Measurements from ENCODE around the gene ASXL1.
"Not testable (repeated sequence)": the region's sequence is repeated elsewhere in the genome, so short reads cannot be mapped to it uniquely, and the experiment has no call there.

Gene ASXL1

DNA sequence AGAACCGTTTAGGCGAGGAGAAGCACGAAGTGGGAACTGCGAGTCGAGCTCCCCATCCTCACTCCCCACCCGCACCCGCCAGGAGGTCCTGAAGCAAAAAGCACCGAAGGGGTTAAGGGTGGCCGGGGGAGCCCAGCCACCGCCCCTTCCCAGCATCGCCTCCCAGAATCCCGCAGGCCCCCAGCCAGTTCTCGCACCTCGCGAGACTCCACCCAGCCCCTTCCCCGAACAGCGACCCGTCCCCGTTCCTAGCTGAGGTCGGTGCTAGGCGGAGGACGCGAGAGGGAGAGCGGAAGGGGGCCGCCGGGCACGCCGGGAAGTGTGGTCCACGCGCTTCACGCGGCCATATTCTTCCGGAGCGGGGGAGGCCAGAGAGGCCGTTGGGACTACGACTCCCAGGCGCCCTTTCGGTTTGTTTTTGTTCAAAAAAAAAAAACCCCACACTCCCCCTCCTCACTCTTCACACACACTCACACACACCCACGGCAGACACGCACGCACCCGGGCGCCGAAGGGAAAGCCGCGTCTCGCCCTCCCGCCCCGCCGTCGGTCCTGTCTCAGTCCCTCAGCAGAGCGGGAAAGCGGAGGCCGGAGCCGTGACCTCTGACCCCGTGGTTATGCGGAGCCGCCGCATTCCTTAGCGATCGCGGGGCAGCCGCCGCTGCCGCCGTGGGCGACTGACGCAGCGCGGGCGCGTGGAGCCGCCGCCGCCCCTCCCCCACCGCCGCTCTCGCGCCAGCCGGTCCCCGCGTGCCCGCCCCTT, at the start of gene ASXL1:
ASXL1 (plus strand) TSS at position 463 of the 763 bp plus-strand sequence. CDS start 445 bp downstream, outside the sequence.
- DNase-seq, result peak; percentile 96

DNA sequence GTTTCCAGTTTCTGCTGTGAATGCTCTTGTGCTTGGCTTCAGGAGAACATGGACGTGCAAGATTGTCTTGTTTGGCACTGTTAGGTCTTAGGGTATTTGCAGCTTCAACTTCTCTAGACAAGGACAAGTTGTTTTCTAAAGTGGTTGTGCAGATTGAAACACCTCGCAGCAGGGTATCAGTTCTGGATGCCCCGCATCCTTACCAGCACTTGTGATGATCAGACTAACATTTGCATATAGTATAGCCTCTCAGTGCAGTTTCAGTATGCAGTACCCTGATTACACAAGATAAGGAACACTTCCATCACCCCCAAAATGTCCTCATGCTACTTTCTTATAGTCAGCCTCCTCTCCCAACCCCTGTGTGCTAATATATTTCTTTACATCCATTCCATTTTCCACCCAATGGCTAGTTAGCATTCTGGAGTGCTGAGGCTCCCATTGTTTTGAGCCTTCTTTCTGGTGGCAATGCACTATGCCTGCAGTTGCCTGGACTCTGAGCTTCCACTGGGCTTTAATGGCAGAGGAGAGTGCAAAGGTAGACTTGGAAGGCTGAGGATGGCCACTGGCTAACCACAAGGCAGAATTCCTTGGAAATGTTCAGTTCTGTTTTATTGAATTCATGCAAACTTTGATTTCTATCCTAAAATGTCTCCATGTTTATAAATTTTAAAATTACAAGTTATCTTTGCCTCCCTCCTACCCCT, 45.3 kb upstream of the ASXL1 start:
- no peak for DNase-seq

DNA sequence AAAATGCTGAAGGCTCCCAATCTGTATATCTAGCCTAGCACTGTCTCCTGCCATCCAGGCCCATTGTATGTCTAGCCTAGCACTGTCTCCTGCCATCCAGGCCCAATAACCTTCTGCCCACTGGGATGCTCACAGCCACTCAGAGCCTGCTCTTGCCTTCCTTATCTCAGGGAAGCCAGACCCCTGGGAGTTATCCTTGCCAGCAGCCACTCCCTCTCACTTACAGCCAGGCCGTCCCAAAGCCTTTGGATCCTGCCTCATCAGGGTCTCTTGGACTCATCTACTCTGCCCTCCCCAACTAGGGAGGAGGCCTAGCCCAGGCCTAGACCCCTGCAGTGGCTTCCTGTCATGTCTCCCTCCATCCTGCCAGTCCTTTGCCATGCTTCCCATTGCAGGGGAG, 43.4 kb upstream of the ASXL1 start:
- no peak for DNase-seq

DNA sequence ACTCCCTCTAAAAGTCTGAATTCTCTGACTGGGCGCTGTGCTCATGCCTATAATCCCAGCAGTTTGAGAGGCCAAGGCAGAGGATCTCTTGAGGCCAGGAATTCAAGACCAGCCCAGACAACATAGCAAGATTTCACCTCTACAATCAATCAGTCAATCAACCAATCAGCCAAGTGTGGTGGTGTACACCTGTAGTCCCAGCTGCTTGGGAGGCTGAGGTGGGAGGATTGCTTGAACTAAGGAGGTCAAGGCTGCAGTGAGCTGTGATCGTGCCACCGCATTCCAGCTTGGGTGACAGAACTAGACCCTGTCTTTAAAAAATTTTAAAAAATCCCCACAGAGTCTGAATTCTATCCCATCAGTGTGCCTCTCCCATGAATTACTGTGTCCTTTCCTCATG, 42.7 kb upstream of the ASXL1 start:
- no peak for DNase-seq

DNA sequence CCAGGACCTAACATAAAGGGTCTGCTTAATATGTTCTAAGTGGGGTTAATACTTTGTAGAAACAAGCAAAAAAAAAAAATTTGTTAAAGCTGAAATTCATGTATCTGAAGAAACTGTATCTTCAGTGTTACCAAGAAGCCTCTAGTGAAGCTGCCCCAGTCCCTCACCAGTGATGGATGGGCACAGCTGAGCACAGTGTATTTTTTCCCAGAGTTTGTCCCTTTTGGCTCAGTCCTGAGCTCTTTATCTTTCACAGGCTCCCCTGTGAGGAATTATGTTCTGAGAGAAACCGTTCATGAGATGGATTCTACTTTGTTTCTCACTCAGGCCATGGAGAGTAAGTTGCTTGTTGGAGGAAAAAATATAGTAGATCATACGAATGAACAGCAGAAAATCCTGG, 42.2 kb upstream of the ASXL1 start:
- DNase-seq, result no peak

DNA sequence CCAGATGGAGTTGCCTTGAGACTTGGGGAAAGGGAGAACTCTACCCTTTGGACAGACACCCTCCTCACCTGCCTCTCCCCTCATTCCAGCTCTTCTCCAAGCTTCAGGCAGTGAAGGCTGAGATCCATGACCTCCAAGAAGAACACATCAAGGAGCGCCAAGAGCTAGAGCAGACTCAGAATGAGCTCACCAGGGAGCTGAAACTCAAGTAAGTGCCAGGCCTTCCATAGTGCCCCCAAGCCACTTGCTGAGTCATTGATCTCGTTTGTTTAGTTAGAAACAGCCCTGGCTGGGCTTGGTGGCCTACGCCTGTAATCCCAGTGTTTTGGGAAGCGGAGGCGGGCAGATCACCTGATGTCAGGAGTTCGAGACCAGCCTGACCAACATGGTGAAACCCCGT, 41.5 kb upstream of the ASXL1 start:
- no peak for DNase-seq

DNA sequence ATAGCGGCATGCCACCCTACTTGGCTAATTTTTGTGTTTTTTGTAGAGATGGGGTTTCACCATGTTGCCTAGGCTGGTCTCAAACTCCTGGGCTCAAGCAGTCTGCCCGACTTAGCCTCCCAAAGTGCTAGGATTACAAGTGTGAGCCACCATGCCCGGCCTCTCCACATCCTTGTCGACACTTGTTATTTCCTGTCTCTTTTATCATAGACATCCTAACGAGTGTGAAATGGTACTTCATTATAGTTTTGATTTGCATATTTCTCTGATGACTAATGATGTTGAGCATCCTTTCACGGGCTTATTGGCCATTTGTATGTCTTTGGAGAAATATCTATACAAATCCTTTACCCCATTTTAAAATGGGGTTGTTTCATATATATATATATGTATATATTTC, 39.0 kb upstream of the ASXL1 start:
- no peak for DNase-seq

DNA sequence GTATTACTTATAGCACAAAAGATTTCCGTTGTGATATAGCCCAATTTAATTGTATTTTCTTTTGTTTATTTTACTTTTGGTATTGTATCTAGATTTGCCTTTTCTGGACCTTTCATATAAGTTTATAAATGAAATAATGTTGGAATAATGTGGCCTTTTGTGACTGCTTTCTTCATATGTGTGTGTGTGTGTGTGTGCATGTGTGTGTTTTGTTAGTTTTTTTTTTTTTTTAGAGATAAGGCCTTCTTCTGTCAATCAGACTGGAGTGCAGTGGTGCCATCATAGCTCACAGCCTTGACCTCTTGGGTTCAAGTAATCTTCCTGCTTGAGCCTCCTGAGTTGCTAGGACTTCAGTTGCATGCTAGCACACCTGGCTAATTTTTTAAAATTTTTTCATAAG, 37.8 kb upstream of the ASXL1 start:
- DNase-seq, result no peak

DNA sequence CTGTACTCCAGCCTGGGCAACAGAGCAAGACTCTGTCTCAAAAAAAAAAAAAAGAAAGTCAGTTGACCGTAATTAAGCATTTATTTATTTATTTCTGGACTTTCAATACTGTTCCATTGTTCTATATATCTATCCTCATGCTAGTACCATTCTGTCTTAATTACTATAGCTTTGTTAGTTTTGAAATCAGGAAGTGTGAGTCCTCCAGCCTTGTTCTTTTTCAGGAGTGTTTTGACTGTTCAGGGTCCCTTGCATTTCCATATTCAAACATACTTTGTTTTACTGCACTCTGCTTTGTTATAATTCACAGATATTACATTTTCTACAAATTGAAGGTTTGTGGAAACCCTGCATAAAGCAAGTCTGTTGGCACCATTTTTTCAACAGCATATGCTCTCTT, 36.7 kb upstream of the ASXL1 start:
- DNase-seq, result no peak

DNA sequence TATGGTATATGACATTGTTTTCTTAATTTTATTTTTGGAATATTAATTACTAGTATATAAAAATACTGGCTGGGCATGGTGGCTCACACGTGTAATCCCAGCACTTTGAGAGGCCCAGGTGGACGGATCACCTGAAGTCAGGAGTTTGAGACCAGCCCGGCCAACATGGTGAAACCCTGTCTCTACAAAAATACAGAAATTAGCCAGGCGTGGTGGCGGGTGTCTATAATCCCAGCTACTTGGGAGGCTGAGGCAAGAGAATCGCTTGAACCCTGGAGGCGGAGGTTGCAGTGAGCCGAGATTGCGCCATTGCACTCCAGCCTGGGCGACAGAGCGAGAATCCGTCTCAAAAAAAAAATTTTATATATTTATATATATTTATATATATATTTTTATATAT, 35.9 kb upstream of the ASXL1 start:
- DNase-seq, result not testable (repeated sequence)

DNA sequence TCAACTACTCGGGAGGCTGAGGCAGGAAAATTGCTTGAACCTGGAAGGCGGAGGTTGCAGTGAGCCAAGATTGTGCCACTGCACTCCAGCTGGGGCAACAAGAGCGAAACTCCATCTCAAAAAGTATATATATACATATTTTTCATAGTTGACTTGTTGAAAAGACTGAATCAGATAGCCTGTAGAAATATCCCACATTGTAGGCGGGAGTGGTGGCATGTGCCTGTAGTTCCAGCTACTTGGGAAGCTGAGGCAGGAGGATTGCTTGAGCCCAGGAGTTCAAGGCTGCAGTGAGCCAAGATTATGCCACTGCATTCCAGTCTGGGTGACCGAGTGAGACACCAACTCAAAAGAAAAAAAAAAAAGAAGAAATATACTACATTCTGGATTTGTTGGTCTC, 34.4 kb upstream of the ASXL1 start:
- not testable (repeated sequence) for DNase-seq

DNA sequence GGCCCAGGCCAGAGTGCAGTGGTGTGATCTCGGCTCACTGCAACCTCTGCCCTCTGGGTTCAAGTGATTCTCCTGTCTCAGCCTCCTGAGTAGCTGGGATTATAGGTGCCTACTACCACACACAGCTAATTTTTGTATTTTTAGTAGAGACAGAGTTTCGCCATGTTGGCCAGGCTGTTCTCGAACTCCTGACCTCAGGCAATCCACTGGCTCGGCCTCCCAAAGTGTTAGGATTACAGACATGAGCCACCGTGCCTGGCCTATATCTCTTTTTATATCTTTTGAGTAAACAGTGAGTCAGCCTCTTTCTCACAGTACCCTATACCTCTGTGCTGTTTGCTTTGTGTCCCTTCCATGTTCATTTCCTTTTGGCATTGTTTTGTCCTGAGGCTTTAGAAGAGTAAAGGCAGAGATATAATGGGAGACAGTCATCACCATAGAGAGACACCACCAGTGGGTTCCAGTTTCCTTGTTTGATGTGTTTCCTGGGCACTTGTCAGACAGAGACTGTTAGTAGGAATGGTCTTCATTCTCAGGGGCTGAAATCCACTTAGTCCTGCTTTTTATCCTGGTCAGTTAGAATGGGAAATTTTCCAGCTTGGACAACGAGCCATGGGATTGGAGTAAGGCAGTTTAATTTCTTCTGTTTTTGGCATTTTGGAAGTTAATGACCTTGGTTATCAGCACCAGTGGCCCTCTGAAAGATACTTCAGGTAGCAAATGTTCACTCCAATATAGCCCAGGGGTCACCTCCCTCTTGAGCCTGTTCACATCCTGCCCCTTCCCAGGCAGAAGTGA, 32.2 kb upstream of the ASXL1 start:
- no peak for DNase-seq

DNA sequence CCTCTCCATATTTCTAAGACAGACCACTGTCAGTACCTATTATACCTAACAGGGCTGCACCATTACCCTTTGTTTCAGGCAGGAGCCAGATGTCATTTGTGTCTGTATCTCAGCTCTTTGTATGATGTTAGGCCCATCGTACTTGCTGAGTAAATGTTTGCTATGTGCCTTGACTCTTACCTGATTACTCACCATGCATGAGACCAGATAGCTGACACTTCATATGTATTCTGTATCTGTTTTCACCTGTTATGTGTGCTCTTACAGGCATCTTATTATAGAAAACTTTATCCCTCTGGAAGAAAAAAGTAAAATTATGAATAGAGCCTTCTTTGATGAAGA, 31.7 kb upstream of the ASXL1 start:
- DNase-seq, result no peak

DNA sequence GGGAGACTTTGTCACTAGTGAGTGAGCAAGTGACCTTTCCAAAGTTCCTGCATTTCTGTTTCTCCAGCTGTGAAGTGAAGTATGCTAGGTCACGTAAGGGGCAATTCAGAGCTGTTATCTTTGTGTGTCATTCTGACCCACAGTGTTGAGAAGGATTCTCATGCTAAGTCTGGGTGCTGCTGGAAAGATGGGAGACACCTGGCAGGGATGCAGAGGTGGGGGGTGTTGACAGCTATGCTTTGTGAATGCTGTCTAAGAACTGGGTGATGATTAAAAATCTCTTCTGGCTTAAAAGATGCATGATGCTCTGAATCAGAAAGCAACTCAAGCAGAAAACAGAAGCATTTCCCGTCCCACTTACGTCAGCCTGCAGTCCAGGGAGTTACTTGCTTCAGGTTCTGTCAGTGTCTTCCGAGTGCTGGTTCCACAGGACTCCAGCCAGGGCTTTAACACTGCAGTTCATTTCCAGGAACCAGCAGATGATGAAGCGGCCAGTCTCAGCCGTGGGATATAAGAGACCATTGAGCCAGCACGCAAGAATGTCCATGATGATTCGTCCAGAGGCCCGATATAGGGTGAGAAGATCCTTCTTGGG, 30.9 kb upstream of the ASXL1 start:
- no peak for DNase-seq

DNA sequence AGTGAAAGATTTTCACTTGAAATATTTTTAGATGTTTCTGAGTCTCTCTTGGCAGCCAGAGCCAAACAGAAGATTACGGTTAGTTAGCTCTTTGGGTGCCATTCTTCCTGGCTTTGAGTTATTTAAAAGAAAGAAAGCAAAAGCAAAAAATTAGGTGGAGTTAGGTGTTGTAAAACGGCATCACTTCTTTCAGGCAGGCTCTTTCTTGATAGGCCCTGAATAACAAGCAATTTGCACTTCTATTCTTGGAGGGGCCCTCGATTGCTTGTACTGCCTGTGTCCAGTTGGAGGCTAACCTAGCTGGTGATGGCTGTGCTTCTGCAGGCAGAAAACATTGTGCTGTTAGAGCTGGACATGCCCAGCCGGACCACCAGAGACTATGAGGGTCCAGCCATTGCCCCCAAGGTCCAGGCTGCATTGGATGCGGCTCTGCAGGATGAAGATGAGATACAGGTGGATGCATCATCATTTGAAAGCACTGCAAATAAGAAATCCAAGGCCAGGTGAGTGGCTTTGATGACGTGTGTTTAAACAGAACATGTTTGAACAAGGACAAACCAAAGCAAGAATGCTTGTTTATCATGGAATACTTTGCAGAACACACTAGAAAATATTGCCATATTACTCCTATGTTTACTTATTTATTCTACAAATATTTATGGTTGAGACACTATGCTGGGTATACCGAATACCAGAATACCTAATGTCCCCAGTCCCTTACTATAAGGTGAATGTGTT, 28.1 kb upstream of the ASXL1 start:
- no peak for DNase-seq

DNA sequence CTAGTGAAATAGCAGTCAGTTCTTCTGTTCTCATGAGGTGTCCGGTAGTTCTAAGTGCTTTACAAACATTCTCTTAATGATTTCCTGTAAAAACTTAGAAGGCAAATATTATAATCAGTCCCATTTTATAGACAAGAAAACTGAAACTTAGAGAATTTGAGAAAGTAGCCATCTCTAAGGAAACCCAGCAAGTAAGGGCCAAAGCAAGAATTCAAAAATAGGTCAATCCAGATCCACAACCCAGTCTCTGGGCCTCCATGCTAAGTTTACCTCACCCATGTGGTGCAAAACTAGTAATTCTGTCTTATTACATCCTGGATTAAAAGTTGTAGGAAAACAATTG, 27.6 kb upstream of the ASXL1 start:
- DNase-seq, result no peak

DNA sequence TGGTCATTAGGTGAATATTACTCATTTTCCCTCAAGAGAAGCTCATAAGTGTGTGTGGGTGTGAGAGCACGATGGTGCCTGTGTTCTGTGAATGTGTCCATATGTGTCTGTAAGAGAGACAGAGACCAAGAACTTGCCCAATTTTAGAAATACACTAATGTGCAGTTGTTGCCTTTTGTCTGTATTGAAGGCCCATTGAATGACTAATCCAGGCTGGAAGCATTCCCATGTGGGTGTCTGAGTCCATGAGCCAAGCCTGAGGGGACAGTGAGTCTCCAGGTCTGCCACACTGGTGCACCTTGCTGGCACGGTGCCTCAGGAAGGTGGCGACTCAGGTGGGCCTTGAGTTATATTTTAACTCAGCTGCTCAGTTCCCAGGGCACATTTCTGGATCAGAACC, 25.5 kb upstream of the ASXL1 start:
- DNase-seq, result no peak

DNA sequence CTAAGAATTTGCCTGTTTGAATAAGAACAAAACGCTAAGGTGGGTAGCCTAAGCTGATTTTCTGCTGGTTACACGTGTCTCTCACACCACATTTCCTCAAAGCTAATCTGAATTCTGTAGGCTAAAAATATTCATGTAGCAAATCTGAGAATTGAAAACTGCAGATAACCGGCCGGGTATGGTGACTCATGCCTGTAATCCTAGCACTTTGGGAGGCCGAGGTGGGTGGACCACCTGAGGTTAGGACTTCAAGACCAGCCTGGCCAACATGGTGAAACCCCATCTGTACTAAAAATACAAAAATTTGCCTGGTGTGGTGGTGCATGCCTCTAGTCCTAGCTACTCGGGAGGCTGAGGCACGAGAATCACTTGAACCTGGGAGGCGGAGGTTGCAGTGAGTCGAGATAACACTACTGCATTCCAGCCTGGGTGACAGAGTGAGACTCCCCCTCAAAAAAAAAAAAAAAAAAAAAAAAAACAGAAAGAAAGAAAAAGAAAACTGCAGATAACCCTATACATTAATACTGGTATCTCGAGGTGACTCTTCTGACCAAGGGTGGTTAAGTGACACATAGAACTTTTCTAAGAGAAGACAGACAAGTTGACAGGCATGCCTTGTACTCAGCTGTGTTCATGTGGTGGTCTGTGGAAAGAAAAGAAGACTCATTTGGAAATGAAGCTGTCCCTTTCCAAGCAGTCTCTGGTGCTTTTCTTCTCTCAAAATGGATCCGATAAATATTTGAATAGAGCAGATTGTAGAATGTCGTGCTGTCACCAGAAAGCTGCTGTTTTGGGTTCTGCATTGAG, 24.7 kb upstream of the ASXL1 start:
- DNase-seq, result no peak

DNA sequence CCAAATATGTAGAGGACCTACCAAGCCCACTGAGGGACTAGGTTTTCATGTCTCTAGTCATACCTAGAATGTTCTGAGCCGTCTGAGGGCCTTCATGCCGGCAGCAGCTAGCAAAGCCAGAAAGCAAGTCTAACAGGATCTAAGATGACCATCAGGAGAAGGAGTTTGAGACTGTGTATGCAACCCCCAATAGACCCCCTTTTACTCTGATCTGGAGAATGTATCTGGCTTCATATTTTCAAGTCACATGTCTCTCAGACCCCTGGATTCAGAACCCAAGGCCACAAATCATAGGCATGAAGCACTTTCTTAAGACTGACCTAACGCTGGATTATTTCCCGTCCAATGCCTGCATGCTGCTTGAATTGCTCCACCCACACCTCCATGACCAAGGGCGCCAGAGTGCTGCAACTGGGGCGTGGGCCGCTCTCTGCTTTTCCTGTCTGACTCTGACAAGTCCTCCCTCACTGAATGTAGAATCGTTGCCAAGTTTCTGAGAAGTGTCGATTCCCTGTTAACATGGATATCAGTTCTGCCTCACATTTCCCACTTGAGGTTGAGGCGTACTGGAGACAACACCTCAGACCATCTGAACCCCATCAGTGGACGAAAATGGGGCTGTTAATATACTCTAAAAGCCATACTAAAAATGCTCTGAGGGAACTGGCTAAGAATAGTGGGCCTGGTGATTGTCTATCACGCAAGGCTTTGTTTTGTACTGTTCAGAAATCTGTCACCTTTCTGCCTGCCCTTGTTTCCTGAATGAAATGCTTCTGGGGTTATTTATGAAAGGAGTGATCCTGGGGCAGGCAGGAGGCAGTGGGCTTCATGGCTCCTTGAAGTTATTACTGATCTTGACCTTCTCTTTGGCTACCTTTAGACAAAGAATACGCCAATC, 23.9 kb upstream of the ASXL1 start:
- no peak for DNase-seq

DNA sequence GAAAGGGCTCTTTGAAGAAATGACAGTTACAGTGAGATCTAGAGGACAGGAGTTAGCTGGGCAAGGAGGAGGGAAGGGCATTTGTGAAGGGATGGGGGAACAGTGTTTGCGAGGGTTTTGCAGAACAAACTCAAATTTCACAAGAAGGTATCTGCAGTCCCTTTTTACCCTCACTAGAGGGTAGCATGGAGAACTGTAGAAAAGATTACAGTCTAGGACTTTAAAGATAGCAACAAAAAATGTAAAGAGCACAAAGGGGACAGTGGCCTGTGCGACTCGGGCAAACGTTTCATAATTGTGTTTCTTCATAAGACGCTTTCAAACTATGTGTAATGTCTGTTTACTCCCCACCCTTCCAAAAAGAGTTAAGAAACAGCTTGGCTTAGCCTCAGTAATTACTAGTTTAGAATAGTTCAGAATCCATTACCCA, 21.2 kb upstream of the ASXL1 start:
- no peak for DNase-seq

All from midbrain (tissue), 1 donor.